ENCODE measurements around the gene NSMCE1.

The NSMCE1 gene

DNA sequence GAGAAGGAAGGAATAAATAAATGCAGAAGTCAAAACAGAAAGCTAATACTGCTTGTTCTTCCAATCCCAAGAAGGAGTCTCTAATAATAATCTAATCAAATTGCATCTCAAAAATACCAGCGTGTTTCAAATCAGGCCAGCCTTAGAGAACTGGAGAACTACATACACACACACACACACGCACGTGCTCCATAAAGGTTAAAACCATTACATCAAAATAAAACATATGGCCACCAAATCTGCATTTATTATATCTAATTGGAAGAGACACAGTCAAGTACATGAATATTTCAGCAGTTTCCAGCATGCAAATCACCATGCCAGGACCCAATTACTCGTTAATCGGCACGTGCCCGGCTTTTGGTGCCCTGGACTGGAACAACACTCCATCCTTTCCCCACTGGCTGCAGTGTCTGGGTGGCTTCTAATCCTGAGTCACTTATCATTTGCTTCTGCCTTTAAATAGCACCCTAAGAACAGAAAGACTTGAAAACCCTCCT lies 85.6 kb downstream of the NSMCE1 start:
- DNase-seq = no peak

DNA sequence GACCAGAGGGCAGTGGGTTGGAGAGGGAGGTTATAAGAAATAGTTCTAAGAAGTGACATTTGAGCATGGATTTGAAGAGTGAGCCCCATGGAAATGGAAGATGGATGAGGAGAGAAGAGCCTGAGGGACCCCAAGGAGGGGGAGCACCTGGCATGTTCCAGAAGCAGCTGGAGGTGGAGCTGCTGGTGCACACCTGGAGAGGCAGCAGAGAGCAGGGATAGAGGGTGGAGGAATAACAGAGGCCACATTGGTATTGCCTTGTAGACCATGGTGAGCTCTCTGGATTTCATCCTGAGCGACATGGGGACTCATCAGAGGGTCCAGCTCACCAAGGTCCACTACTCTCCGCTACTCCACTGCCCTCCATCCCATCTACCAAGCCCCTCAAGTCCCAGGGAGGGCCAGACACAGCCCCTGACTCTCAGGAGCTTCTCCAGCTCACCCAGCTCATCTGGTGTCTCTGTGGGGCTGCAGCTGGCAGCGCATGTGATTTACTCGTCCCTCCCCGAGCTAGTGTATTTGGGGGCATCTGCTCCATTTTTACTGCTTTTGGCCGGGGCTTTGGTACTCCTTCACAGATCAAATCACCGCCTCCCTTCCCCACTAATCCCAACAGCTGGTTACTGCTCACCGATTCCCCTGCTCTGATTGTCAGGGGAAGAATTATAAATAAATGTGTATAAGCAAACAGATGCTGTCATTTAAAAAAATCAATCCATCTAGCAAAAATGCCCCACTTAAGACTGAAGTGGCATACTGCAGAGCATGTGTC lies 87.4 kb downstream of the NSMCE1 start:
- DNase-seq = no peak

DNA sequence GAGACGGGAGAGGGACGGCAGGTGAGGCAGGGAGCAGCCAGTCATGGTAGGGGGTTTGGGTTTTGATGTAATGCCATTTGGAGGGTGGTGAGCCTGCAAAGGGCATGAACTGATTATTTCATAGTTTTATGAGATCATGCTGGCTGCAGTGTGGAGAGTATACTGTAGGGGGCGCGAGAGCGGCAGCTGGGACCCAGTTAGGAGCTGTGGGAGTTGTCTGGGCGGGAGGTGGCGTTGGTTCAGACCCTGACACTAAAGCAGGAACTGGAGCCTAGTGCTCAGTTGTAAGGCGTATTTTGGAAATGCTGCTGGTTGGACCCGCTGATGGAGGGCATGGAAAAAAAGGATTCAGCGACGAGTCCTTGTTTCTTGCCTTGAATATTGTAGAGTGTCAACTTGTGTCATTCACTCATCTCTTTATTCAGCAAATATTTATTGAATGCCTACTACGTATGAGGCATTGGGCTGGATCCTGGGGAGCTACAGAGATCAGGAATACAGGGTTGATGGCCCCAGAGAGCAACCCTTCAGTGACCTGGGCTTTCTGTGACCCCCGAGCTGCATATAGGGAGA lies 89.0 kb downstream of the NSMCE1 start:
- peak; percentile 61 for DNase-seq

DNA sequence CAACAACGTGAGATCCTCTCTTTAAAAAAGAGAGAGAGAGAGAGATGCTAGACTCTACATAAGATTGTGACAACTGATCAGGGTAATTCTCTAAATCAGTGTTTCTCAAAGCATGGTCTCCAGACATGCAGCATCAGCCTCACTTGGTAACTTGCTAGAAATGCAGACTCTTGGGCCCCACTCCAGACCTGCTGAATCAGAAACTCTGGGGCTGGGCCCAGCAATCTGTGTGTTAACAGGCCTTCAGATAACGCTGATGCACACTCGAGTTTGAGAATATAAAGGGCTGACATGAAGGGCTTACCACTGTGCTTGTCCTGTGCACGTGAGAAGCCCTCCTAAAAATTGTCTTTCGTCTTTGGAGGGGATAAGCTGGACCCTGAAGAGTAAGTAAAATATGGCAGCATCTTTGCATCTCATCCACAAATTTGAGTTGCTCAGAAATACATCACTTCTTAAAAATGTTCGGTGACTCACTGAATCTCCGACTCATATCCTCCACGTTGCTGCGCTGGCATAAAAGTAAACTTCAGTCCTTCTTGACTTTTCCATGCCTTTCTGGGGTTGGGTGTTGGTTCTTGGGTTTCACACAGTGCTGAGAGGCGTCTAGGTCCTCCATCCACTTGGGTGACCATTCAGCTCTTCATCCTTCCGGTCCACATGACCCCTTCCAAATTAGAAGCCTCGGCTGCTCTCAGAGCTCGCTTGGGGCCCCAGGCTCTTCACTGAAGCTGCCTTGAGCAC lies 91.4 kb downstream of the NSMCE1 start:
- DNase-seq = peak; percentile 89

DNA sequence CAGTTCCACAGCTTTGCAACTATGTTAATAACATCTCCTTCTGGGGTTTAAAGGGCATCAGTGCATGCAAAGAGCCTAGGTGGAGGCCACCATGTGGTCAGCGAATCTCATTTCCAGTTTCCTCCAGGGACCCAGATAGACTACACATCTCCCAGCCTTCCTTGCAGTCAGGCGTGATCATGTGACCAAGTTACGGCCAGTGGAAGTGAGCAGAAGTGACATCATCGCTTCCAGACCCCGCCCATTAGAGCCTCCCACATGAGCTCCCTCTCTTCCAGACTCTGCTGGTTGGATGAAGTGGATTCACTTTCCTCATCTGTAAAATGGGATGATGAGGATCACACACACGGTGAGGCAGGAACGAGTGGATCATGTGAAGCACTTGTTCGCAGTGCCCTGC lies 92.7 kb downstream of the NSMCE1 start:
- DNase-seq = no peak

Measured in fibroblast of skin of right biceps (primary cell).